ENCODE measurements around the gene ULK3. TPM values are rescaled to one million over a fixed set of nuclear protein-coding genes. Genes with fewer than 3 reads are reported as not detected.

ULK3 gene
- total RNA-seq, 1 experiment from 2014 or later: 38.9 TPM

- 0 out of 2 replicates have a peak, but pooled peaks have one; percentile 9 for TF ChIP-seq ZNF281 (CRISPR knock-in tag; IDR thresholded peaks at IDR 0.05)
Measured at GRCh38 chr15:74826921-74827320, 16.0 kb downstream of the ULK3 start (continued).

- Mint-ChIP-seq H3K36me3 (no peaks in the 10 kb centered on the region), H3K27me3 (ENCODE audit: low read depth) (peaks cover 57% of the 10 kb centered on the region), H3K27ac (no peak within 1 kb of the TSS), H3K9me3 (no peaks in the 10 kb centered on the region), H3K4me1 (peaks cover 11% of the 10 kb centered on the region), H3K4me3 (peak within 1 kb of the TSS; percentile 47)
- peak; percentile 55 for ATAC-seq
- ChIA-PET CTCF (interaction anchor here (0.6 to 5.2 kb wide), 22 partner anchors 9 to 452 kb away, joined by 3 to 26 read pairs (median 6); partner anchors contain the start of genes FAM219B, LMAN1L, RPP25 and ULK3), POLR2A (interaction anchor here (0.5 to 1.1 kb wide), 2 partner anchors 16 to 66 kb away, joined by 3 to 5 read pairs; no protein-coding TSS in a partner anchor)
- DNase-seq (ENCODE audit: low spot score): peak; percentile 58
- 0 out of 2 replicates have a peak, but pooled peaks have one; percentile 47 for TF ChIP-seq NR2C2 (CRISPR knock-in tag; IDR thresholded peaks at IDR 0.05)
- TF ChIP-seq ZNF317 (CRISPR knock-in tag; IDR thresholded peaks at IDR 0.05; ENCODE audit: borderline replicate concordance, low read depth): peak; percentile 69; the same call in 1 of the 2 replicates
- 0 out of 2 replicates have a peak, but pooled peaks have one; percentile 47 for TF ChIP-seq TCF7 (CRISPR knock-in tag; IDR thresholded peaks at IDR 0.05; ENCODE audit: low read depth)
- no peak for TF ChIP-seq SMAD4 (CRISPR knock-in tag; IDR thresholded peaks at IDR 0.05)
- TF ChIP-seq ZNF263 (CRISPR knock-in tag; IDR thresholded peaks at IDR 0.05; ENCODE audit: low read depth): 0 out of 2 replicates have a peak, but pooled peaks have one; percentile 44
- 0 out of 2 replicates have a peak, but pooled peaks have one; percentile 26 for TF ChIP-seq ZNF281 (CRISPR knock-in tag; IDR thresholded peaks at IDR 0.05)
- no peak for TF ChIP-seq ATF1 (CRISPR knock-in tag; IDR thresholded peaks at IDR 0.05)
- no peak for TF ChIP-seq SP1 (CRISPR knock-in tag; conservative IDR thresholded peaks at IDR 0.05)
- no peak for TF ChIP-seq CTCF (IDR thresholded peaks at IDR 0.05)
- peak; percentile 82 for TF ChIP-seq ZNF219 (CRISPR knock-in tag; IDR thresholded peaks at IDR 0.05; ENCODE audit: borderline replicate concordance)
- TF ChIP-seq ETV6 (CRISPR knock-in tag; IDR thresholded peaks at IDR 0.05): no peak
- TF ChIP-seq ATF3 (CRISPR knock-in tag; conservative IDR thresholded peaks at IDR 0.05): no peak
- peak; percentile 70; the same call in 1 of the 2 replicates for TF ChIP-seq AFF4 (CRISPR knock-in tag; IDR thresholded peaks at IDR 0.05; ENCODE audit: borderline replicate concordance)
- TF ChIP-seq ZSCAN18 (CRISPR knock-in tag; IDR thresholded peaks at IDR 0.05): no peak
- TF ChIP-seq JUN (CRISPR knock-in tag; IDR thresholded peaks at IDR 0.05): peak; percentile 58; the same call in 1 of the 2 replicates
- TF ChIP-seq E2F4 (CRISPR knock-in tag; IDR thresholded peaks at IDR 0.05; ENCODE audit: borderline replicate concordance, low read depth): no peak
- peak; percentile 79; the same call in 1 of the 2 replicates for TF ChIP-seq TEAD1 (CRISPR knock-in tag; IDR thresholded peaks at IDR 0.05)
- 0 out of 2 replicates have a peak, but pooled peaks have one; percentile 30 for TF ChIP-seq TEAD4 (CRISPR knock-in tag; IDR thresholded peaks at IDR 0.05)
- peak; percentile 64; the same call in 1 of the 2 replicates for TF ChIP-seq TP53 (CRISPR knock-in tag; IDR thresholded peaks at IDR 0.05)
- TF ChIP-seq SOX15 (CRISPR knock-in tag; IDR thresholded peaks at IDR 0.05): no peak
- TF ChIP-seq ZNF232 (CRISPR knock-in tag; IDR thresholded peaks at IDR 0.05): no peak
Measured at GRCh38 chr15:74826364-74826819, 16.6 kb downstream of the ULK3 start, which contains the start of gene CPLX3. Gene CPLX3, plus strand, starts transcription at chr15:74826627. Its CDS starts 77 bp downstream, at chr15:74826704.

Measured in WTC11 (cell line).